OCI-LY7 (cell line): ENCODE data around the gene TMEM266.

Experiments used
- CTCF ChIP-seq: fragments of 200-600 bp; sonication (generic); conservative IDR thresholded peaks from 2 replicates; pipeline ENCODE4 v1.5.1; 2014; ENCODE audit warnings: mild to moderate bottlenecking, antibody characterized with exemption, low read length, moderate library complexity, mixed read lengths
- EZH2phosphoT487 ChIP-seq: fragments of 200-600 bp; sonication (generic); IDR thresholded peaks from 2 replicates; pipeline ENCODE4 v1.6.1; 2018; ENCODE audit warnings: low read depth, borderline replicate concordance, mild to moderate bottlenecking, mixed run types, antibody characterized with exemption, low read length, moderate library complexity, mixed read lengths

GRCh38 chr15:76165951-76166350 is 106.2 kb downstream of the TMEM266 start:
- TF ChIP-seq CTCF (no peak), EZH2phosphoT487 (no peak)
